AG09319 (cell line): ENCODE data around the gene HECTD4.
"Not testable (repeated sequence)": the region's sequence is repeated elsewhere in the genome, so short reads cannot be mapped to it uniquely, and the experiment has no call there.

ENCODE experiments used
- DNase-seq: peaks from one replicate; pipeline ENCODE4 v3.0.0-alpha.2; 2010; ENCODE audit warnings: low read depth; ENCODE audit errors: extremely low read depth
- CTCF ChIP-seq: IDR thresholded peaks from 2 replicates; pipeline ENCODE4 v1.5.1; 2011; ENCODE audit warnings: low read depth, mild to moderate bottlenecking, inconsistent platforms, low read length, moderate library complexity

Gene HECTD4

GRCh38 chr12:112421363-112421762 lies 39.1 kb upstream of the HECTD4 start:
- no peak for TF ChIP-seq CTCF
- no peak for DNase-seq

- DNase-seq: no peak
- TF ChIP-seq CTCF: no peak
These were observed 38.5 kb upstream of the HECTD4 start for GRCh38 chr12:112420740-112421139.

- no peak for TF ChIP-seq CTCF
- peak; percentile 44 for DNase-seq
These were observed 37.3 kb upstream of the HECTD4 start for GRCh38 chr12:112419297-112420133.

GRCh38 chr12:112418608-112419296 lies 36.5 kb upstream of the HECTD4 start, which contains the start of gene PTPN11:
Gene PTPN11, plus strand, starts transcription at chr12:112418947. Its CDS starts 165 bp downstream, at chr12:112419112.
- peak; percentile 46 for DNase-seq
- TF ChIP-seq CTCF: peak; percentile 6; the same call in 1 of the 2 replicates

GRCh38 chr12:112418273-112418607 lies 36.0 kb upstream of the HECTD4 start:
- no peak for TF ChIP-seq CTCF
- DNase-seq: no peak

GRCh38 chr12:112415457-112415856 lies 33.2 kb upstream of the HECTD4 start:
- DNase-seq: not testable (repeated sequence)

- TF ChIP-seq CTCF: no peak
- DNase-seq: no peak
These were observed 31.8 kb upstream of the HECTD4 start for GRCh38 chr12:112413855-112414625.
